Endothelial cell (in vitro differentiated cells): Measurements from ENCODE around the gene HHAT. TPM values are rescaled to one million over a fixed set of nuclear protein-coding genes. Genes with fewer than 3 reads are reported as not detected.

Source experiments
- DNase-seq: peaks from one replicate; pipeline ENCODE4 v3.0.0; 2021; ENCODE audit warnings: low spot score
- H3K27ac Mint-ChIP-seq: one replicate; pipeline ENCODE4 v1.8.0; 2021; ENCODE audit warnings: mixed read lengths, inconsistent platforms; ENCODE audit not compliant: unreplicated experiment
- H3K27me3 Mint-ChIP-seq: one replicate; pipeline ENCODE4 v1.8.0; 2021; ENCODE audit warnings: mild to moderate bottlenecking, moderate library complexity, mixed read lengths, inconsistent platforms; ENCODE audit not compliant: unreplicated experiment
- H3K36me3 Mint-ChIP-seq: one replicate; pipeline ENCODE4 v1.8.0; 2021; ENCODE audit warnings: mild to moderate bottlenecking, low read depth, mixed read lengths, inconsistent platforms; ENCODE audit not compliant: unreplicated experiment
- H3K4me1 Mint-ChIP-seq: one replicate; pipeline ENCODE4 v1.8.0; 2021; ENCODE audit warnings: mild to moderate bottlenecking, mixed read lengths, inconsistent platforms; ENCODE audit not compliant: unreplicated experiment
- H3K4me3 Mint-ChIP-seq: one replicate; pipeline ENCODE4 v1.8.0; 2021; ENCODE audit warnings: mild to moderate bottlenecking, mixed read lengths, inconsistent platforms; ENCODE audit not compliant: unreplicated experiment
- H3K9me3 Mint-ChIP-seq: one replicate; pipeline ENCODE4 v1.8.0; 2021; ENCODE audit warnings: mixed read lengths, inconsistent platforms; ENCODE audit not compliant: unreplicated experiment
- CTCF ChIP-seq: fragments of 200-600 bp; sonication (generic); IDR thresholded peaks from one replicate; pipeline ENCODE4 v1.5.0; 2021; ENCODE audit warnings: antibody characterized with exemption; ENCODE audit not compliant: unreplicated experiment
- total RNA-seq: library from RNA; stranded (reverse); fragmentation: NEBNext Ultra II Directional; extraction: Animal tissue kit (Norgen Biotek cat#: 25700); gene quantifications from one replicate; pipeline ENCODE4 v1.2.1, GENCODE V29; 2021; ENCODE audit not compliant: unreplicated experiment

HHAT gene
- total RNA-seq, 1 donor from 2014 or later, result 6.0 TPM

DNA sequence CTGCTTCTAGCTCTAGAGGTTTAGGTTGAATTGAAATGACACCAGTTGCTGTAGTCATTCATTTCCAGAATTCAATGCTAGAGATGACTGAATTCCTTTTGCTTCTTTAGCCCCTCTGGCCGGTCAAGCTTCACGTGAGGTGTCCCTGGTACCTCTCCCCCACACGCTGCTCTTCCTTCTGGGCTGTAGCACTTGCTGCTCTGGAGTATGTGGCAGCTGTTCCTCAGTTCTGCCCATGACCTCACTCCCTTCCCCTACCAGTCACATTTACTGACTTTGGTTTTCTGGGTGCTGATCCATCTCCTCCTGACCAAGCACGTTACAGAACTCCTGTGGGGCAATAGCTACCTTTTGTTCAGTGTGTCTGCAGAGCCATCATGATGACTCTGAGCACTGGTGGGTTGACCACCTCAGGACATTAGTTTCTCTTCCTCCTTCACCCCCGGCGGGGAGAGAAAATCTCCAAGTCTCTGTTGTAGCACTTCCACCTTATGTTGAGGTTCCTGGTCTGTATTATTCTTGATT is 128.1 kb downstream of the HHAT start:
- no peaks in the 10 kb centered on the region for H3K27me3 Mint-ChIP-seq
- no peaks in the 10 kb centered on the region for H3K36me3 Mint-ChIP-seq
- no peak overlapping the region for H3K4me3 Mint-ChIP-seq
- DNase-seq, result no peak
- H3K27ac Mint-ChIP-seq, result no peak overlapping the region
- H3K9me3 Mint-ChIP-seq, result no peaks in the 10 kb centered on the region
- no peak for TF ChIP-seq CTCF
- H3K4me1 Mint-ChIP-seq, result no peaks in the 10 kb centered on the region

GRCh38 chr1:210457568-210457967 is 128.9 kb downstream of the HHAT start:
- H3K4me3 Mint-ChIP-seq, result no peak overlapping the region
- DNase-seq, result no peak
- H3K36me3 Mint-ChIP-seq, result no peaks in the 10 kb centered on the region
- H3K4me1 Mint-ChIP-seq, result no peaks in the 10 kb centered on the region
- no peak for TF ChIP-seq CTCF
- no peak overlapping the region for H3K27ac Mint-ChIP-seq
- H3K27me3 Mint-ChIP-seq, result no peaks in the 10 kb centered on the region
- H3K9me3 Mint-ChIP-seq, result no peaks in the 10 kb centered on the region

DNA sequence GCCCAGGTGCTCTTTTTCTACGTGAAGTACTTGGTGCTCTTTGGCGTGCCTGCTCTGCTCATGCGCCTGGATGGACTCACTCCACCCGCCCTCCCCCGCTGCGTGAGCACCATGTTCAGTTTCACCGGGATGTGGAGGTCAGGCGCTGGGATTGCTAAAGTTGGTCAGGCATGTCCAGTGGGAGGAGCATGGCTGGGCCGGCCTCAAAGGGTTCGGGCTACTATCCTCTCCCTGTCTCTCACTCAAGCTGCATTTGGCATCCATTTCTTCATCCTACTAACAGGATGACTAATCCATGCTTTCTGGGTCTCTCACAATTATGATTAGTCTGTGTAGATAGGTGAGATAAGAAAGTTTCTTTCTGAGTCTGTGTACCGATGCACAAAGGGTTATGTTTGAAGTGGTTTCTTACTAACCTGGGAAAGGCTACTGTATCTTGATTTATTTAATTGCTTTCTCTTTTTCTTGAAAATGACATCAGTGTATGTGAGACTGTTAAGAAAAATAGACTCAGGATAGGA is 135.9 kb downstream of the HHAT start:
- Mint-ChIP-seq H3K4me3 (no peak overlapping the region), H3K9me3 (no peaks in the 10 kb centered on the region), H3K27ac (no peak overlapping the region), H3K36me3 (no peaks in the 10 kb centered on the region), H3K27me3 (no peaks in the 10 kb centered on the region), H3K4me1 (no peaks in the 10 kb centered on the region)
- no peak for TF ChIP-seq CTCF
- DNase-seq, result no peak

- no peak for DNase-seq
- Mint-ChIP-seq H3K4me3 (no peak overlapping the region), H3K27ac (no peak overlapping the region), H3K4me1 (no peaks in the 10 kb centered on the region), H3K27me3 (no peaks in the 10 kb centered on the region), H3K36me3 (no peaks in the 10 kb centered on the region), H3K9me3 (no peaks in the 10 kb centered on the region)
- no peak for TF ChIP-seq CTCF
Measured at GRCh38 chr1:210465150-210465549, 136.4 kb downstream of the HHAT start.

DNA sequence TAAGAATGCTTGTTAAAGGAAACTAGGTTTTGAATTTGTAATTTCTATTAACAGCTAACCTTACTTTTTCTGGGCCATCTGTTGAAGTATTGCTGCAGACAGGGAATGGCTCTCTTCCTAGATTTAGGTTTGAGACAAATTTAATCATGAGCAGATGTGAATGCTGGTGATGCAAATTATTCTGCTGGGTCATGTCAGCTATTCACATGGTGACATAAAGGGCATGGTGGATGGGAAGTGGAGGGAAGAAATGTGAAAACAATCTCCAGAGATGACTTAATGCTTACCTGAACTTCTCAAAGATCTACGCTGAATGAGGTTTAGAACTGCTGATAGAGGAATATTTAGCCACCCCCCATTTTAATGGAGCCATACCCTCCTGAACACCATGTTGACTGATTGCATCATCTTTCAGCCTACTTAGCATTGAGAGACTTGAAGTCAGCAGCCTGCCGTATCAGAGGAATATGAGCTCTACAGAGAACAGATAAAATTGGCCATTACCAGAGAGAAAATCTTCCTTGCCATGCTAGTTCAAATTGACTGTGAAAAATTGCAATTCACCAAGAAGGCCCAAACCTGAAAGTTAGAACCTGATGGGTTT is 138.8 kb downstream of the HHAT start:
- Mint-ChIP-seq H3K27ac (no peak overlapping the region), H3K4me1 (no peaks in the 10 kb centered on the region), H3K4me3 (no peak overlapping the region), H3K27me3 (no peaks in the 10 kb centered on the region), H3K36me3 (no peaks in the 10 kb centered on the region), H3K9me3 (no peaks in the 10 kb centered on the region)
- no peak for TF ChIP-seq CTCF
- no peak for DNase-seq
